Limb (tissue), 2 donors: ENCODE measurements around the gene RPF1.
"Not testable (repeated sequence)": the region's sequence is repeated elsewhere in the genome, so short reads cannot be mapped to it uniquely, and the experiment has no call there.

Experiments used
- DNase-seq, 2 donors: peaks; one replicate each; pipeline ENCODE4 v3.0.0-alpha.2; 2016; ENCODE audit errors: extremely low spot score in 2 of 2

The RPF1 gene

DNA sequence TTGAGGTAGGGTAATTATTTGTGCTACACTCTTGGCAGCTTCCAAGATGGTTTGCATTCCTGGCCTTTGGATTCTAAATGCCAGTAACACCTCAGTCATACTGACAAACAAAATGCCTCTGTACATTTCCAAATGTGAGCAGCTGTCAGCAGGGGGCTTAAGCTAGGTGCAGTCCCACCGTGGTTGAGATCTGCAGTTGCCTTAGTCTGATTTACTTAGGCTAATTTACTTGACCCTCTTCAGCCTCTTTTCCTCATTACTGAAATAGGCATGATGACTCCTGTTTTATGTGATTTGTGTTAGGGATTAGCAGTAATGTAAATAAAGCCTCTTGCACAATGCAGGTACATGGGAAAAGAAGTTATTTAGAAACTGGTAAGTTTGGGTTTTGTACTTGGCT is 13.7 kb downstream of the RPF1 start:
- no peak for DNase-seq

DNA sequence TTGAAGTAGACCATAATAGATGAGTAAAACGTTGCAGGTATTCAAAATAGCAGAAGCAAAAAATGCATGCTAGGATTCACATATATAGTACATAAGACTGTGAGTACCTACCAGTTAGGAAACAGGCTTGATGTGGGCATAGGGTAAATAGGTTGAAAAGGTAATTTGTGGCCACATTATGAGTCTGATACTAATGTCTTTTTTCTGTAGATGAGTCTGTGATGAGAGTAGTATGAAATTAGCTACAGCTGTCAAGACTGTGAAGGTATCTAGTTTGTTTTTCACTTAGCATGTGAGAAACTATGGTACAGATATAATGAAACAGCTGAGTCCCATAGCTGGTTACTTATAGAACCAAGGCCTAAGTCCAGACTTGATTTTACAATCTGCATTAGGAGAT is 14.7 kb downstream of the RPF1 start:
- DNase-seq = no peak

DNA sequence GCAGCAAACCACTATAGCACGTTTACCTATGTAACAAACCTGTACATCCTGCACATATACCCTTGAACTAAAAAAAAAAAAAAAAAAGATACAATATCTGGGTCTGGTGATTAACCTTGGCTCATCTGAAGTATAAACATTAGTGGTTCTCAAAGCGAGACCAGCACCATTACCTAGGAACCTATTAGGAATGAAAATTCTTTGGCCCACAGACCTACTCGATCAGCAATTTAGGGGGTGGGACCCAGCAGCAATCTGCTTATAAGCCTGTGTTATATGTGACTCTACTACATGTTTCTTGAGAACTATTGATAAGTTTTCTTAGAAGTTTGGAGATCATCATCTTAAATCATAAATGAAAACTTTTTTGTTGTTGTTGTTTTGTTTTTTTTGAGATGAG is 17.4 kb downstream of the RPF1 start:
- DNase-seq = no peak

DNA sequence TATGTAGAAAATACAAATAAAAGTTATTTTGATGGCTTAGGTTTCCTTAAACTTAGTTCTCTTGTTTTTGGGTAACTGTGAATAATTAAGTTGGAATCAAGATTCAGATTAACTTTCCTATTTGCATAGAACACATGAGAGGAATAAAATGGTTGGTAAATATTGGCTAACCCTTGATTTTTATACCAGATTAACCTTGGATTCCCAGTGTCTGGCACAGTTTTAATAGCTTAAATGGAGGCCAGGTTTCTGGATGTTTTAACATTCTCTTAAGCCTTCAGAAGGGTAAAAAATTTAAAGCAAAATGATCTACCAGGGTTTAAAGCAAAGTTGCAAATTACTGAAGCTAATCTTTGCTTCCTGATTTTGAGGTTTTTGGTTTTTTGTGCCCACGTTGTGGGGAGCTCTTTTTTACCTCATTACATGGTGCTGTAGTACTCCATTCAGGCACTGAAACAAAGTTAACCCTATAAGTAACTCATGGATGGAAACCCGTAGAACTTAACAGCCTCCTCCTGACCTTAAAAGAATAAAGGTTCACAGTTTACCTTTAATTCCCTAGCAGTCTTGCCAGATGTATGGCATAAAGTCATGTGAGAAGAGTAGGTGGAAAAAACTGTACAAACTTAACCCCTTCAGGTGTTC is 18.7 kb downstream of the RPF1 start:
- DNase-seq = no peak

DNA sequence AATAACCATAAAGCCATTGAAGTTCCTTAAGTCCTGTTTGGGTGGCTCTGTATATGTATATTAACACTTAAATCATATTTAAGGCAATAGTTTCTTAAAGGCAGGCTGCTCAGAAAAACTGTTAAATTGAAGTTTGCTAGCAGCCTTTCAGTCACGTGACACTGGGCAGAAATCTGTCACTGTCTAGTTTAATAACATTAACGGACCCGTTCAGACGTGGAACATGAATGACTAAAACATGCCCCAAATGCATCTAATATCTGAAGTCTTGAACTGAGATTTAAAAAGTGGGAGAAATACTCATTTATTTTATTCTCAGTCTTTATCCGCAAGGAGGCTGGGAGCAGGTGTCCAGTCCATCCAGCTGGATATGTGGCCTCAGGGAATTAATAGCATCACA is 23.9 kb downstream of the RPF1 start:
- no peak for DNase-seq

DNA sequence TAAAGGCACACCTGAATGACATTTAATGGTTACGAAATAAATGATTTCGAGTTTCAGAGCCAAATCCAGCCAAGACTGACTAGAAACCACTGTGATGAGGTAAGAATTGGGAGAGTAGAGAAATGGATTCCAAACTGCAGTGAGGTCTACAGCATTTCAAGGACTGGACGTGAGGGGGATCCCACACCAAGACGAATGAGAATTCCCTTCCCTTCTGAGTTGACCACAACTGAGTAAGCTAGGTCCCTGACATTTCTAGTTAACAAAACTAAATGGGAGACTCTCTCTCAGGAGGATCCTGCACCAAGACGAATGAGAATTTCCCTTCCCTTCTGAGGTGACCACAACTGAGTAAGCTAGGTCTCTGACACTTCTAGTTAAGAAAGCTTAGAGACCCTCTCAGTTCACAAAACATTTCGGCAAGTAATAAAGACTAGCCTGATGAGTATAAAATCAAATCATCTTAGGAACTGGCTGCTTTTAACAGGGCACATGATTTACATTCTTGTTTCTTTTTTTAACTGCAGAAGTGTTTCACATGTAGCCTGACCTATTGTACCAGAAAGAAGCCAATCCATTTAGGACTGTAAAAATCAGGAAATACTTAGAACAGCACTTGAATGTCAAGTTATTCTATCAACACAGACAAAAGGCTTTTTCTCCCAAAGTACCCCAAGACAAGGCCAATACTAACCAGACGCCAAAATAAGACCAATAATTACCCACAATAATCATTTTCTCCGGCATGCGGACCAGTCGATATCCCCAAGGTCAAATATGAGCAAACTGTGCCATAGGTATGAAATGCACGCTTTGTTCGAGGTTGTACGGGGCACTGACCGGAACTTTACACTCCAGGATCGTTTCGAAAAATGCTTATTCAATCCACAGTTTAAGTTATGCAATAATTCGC is 25.8 kb downstream of the RPF1 start:
- no peak for DNase-seq

DNA sequence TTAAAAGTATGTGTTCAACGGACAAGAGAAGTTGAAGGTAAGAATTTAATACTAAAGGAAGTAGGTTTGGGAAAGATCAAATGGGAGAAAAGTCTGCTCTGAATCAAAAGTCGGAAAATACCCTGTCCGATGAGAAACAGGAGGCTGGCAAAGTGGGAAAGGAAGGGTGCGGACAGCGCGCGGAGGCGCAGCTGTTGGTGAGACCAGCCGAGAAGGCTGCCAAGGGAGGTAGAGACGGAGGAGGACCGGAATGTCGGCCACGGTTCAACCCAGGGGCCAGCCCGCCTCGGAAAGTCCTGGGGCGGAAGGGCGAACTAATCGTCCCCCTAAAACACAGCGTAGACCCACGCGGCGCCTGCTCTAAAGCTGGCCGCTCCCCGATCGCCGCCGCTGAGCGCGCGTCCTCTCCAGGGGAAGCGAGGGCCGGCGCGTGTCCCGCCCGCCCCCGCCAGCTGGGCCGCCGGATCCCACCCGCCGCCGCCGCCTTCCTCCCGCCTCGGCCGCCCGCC is 26.5 kb downstream of the RPF1 start:
- DNase-seq = peak in 1 of 2 donors; percentile 57

DNA sequence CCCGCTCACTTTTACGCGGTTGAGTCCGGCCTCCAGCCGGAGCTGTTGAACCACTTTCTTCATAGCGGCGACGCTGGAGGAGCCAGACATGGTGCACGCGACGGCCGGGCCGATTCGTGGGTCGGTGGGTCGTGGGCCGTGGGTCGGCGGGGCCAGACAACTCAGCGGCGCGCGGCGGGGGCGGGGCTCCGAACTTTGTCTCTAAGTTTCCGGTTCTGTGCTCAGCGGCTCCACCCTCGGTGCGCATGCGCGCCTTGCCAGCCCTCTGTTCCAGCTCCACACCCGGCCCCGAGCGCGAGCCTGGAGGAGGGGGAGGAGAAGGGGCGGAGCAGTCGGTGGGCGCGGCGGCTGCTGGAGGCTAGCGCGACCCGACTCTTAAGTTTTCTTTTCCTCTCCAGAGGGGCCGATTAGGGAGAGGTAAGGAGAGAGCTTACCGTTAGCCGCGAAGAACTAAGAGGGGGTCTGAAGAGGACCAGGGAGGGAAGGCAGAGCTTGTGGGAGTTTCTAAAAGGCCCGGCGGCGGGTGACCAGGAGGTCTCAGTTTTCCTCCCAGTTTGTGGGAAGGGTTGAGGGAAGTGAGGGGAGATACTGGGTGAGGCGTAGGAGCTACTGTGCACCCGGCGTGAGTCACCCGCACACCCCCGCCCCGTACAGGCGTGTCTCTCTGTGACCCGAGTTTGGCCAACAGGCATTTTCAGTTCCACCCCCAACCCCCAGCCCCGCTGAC is 27.1 kb downstream of the RPF1 start, which contains the start of the genes GNG5 and SPATA1:
GNG5 (minus strand) TSS at position 580 of the 727 bp plus-strand sequence; CDS start at position 90, 490 bp downstream.
SPATA1 (plus strand) TSS at position 385 of the 727 bp plus-strand sequence. CDS start 9,974 bp downstream, outside the sequence.
- DNase-seq = peak; percentile 98

DNA sequence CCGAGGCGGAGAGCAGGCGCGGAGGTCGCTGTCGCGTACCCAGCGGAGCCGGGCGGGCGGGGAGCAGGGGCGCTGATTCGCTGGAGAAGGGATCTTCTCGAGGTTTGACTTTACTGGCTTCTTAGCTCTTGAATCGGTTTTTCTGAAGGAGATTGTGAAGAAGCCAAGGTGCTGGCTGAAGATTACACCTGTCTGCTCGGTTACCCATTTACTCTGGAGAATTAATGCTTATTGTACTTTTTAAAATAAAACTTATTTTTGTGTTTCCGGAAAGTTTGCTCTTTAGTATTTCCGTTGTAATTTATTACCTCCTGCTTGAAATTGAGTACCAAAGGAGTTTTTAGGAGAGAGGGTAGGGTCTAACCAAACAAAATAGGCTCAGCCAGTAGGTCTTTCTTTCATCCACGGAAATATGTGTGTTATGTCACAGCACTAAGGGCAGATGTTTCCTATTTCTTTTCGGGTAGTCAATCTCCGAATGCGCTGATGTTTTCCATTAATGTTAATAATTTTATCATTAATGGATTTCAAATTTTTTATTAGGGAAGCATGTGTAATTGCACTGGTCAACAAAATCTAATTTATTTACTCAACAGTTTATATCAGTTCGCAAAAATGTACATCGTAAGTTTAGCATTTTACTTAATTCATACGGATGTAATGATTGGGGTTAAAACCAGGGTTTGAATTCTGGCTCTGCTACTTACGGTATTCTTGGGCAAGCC is 27.8 kb downstream of the RPF1 start:
- DNase-seq = no peak

DNA sequence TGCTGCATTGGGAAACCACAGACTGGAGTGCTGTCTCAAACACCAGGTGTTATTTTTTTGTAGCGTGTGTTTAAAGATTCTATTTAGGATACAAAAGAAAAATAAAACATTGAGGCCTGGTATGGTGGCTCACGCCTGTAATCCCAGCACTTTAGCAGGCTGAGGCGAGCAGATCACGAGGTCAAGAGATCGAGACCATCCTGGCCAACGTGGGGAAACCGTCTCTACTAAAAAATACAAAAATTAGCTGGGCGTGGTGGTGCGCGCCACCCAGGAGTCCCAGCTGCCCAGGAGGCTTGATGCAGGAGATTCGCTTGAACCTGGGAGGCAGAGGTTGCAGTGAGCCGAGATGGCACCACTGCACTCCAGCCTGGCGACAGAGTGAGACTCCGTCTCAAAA is 28.8 kb downstream of the RPF1 start:
- DNase-seq = not testable (repeated sequence)

DNA sequence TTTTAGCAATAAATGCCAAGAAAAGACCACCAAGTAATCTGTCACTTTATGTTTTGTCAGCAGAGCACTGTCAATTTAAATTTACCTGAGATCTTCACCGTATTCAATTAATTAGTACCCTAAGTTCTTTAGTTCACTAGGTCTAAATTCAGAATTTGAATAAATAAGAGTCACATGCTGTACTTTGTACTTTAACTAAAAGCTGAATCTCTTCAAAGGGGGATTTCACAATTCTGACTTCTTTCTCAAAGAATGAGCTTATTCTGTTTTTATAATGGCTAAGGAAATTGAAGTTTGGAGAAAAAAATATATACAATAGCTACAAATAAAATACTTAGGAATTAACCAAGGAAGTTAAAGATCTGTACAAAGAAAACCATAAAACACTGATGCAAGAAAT is 29.4 kb downstream of the RPF1 start:
- DNase-seq = no peak

DNA sequence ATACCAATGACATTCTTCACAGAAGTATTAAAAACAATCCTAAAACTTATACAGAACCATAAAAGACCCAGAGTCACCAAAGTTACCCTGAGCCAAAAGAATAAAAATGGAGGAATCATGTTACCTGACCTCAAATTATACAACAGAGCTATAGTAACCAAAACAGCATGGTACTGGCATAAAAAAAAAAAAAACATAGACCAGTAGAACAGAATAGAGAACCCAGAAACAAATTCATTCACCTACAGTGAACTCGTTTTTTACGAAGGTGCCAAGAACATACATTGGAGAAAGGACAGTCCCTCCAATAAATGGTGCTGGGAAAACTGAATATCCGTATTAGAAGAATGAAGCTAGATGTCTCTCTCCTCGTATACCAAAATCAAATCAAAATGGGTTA is 30.0 kb downstream of the RPF1 start:
- no peak for DNase-seq

DNA sequence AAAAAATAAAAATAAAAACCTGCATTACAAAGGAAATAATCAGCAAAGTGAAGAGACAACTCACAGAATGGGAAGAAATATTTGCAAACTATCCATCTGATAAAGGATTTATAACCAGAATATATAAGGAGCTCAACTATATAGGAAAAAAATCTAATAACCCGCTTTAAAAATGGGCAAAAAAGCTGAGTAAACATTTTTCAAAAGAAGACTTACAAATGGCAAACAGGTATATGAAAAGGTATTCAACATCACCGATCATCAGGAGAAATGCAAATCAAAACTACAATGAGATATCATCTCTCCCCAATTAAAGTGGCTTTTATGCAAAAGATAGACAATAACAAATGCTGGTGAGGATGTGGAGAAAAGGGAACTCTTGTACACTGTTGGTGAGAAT is 31.1 kb downstream of the RPF1 start:
- no peak for DNase-seq

DNA sequence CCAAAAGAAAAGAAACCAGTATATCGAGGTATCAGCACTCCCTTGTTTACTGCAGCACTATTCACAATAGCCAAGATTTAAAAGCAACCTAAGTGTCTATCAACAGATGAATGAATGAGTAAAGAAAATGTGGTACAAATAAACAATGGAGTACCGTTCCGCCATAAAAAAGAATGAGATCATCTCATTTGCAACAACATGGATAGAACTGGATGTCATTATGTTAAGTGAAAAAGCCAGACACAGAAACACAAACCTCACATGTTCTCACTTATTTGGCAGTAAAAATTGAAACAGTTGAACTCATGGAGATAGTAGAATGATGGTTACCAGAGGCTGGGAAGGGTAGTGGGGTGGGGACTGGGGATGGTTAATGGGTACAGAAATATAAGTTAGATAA is 31.6 kb downstream of the RPF1 start:
- no peak for DNase-seq

DNA sequence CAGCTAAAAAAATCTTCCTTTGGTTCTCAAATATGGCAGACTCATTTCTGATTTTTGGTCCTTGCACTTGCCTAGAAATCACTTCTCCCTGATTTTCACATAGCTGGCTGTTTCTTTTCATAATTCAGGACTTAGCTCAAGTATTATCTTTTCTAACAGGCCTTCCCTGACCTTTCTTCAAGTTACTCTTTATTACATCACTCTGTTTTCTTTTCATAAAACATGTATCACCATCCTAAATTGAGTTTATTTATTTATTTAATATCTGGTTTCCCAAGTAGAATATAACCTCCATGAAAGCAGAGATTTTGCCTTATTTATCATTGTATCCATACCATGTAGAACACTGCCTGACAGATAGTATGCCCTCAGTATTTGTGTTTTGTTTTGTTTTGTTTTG is 45.5 kb downstream of the RPF1 start:
- no peak for DNase-seq

DNA sequence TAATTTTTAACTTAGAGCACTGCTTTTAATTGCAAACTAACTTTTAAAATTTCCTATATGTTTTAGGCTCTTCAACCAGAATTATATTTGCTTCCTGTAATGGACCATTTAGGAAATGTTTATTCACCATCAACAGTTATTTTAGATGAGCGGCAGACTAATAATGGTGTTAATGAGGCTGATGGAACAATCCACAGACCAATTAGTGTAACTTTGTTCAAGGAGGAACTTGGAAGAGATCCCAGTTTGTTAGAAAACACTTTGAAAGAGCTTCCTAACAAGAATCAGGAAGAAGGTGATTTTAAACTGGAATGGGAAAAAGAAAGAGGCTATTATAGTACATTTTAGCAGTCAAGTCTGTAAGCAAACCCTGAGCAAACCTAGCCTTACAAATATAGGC is 46.7 kb downstream of the RPF1 start:
- DNase-seq = no peak

DNA sequence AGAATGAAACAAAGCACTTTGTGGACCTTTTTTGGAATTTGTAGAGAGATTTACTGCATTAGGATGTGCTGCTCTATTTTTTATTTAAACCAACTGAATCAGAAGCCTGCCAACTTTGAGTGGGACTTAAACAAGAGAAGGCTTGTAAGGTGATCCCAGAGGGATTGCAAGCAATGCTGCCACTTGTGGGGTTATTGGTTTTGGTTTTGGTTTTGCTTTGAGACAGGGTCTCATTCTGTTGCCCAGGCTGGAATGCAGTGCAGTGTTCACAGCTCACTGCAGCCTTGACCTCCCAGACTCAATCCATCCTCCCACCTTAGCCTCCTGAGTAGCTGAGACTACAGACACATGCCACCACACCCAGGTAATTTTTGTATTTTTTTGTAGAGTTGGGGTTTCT is 59.5 kb downstream of the RPF1 start:
- DNase-seq = no peak

DNA sequence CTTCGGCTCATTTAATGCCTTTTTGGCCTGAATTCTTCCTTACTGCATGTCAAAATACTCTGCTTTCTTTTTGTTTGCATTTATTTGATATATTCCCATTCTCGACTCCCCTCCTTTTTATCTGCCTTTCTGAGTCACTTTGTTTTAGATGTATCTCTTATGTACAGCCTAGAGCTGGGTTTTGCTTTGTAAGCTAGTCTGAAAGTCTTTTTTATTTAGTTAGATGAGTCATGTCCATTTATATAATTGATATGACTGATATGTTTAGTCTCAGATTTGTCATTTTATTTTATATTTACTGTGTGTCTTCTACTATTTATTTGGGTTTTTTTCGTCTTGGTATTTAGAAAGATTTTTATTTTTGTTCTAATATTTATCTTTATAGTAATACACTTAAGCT is 60.9 kb downstream of the RPF1 start:
- no peak for DNase-seq

DNA sequence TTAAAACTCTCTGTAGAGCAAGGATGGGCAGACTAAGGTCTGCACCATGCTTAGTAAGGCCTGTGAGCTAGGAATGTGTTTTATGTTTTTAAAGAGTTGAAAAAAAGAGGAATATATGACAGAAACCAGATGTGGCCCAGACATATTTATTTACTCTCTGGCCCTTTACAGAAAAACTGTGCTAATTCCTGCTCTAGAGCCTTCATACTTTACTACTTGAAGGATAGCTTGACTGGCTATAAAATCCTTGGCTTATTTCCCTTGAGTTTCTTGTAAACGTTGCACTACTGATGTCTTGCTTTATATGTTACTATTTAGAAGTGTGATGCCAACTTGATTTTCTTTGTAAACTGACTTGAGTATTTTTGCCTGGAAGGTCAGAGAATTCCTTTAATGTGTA is 61.7 kb downstream of the RPF1 start:
- no peak for DNase-seq

DNA sequence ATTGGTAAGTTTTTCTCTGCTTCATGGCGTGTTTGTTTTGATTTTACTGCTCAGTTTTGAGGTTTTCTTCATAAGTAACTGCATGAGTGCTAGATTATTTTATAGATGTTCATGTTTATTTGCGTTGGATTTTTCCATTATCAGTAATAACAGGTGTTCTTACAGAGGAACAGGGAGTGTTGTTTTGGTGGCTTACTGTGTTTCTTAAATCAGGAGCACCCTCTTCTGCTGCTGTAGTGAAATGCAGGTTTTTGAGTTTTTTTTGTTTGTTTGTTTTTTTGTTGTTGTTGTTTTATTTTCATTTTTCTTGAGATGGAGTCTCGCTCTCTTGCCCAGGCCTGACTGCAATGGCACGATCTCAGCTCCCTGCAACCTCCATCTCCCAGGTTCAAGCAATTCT is 62.6 kb downstream of the RPF1 start:
- DNase-seq = no peak
